OCI-LY3 (cell line): ENCODE results near the gene WWC1.

ENCODE experiments used
- H2AFZ ChIP-seq: fragments of 200-600, 300-600 bp; shearing (Covaris generic); 2 replicates; pipeline ENCODE4 v1.6.0; 2014; ENCODE audit warnings: antibody characterized with exemption, low read depth, low read length
- H3K27ac ChIP-seq: fragments of 200-600, 300-600 bp; sonication (generic); 2 replicates; pipeline ENCODE4 v1.5.1; 2014; ENCODE audit warnings: mild to moderate bottlenecking, low read length, moderate library complexity, mixed read lengths
- H3K27me3 ChIP-seq: fragments of 200-600, 300-600 bp; sonication (generic); 2 replicates; pipeline ENCODE4 v1.6.1; 2014; ENCODE audit warnings: low read depth, low read length, mixed read lengths
- H3K36me3 ChIP-seq: fragments of 200-600, 300-600 bp; sonication (generic); replicated peaks from 2 replicates; pipeline ENCODE3; 2014; ENCODE audit warnings: low read depth, low read length, mixed read lengths
- H3K4me1 ChIP-seq: fragments of 300-600, 200-600 bp; sonication (generic); 2 replicates; pipeline ENCODE4 v1.6.1; 2014; ENCODE audit warnings: low read length, mixed read lengths
- H3K4me2 ChIP-seq: fragments of 200-600, 300-600 bp; sonication (generic); 2 replicates; pipeline ENCODE4 v1.6.1; 2014; ENCODE audit warnings: low read length, mixed read lengths
- H3K4me3 ChIP-seq: fragments of 300-600, 200-600 bp; sonication (generic); 2 replicates; pipeline ENCODE4 v1.5.1; 2014; ENCODE audit warnings: antibody characterized with exemption, mild to moderate bottlenecking, low read length, moderate library complexity
- H3K79me2 ChIP-seq: fragments of 300-600, 200-600 bp; shearing (Covaris generic); 2 replicates; pipeline ENCODE4 v1.6.1; 2014; ENCODE audit warnings: mild to moderate bottlenecking, low read length, mixed read lengths
- H3K9ac ChIP-seq: fragments of 300-600, 200-600 bp; shearing (Covaris generic); 2 replicates; pipeline ENCODE4 v1.6.0; 2014; ENCODE audit warnings: mild to moderate bottlenecking, low read length, moderate library complexity
- H3K9me3 ChIP-seq: fragments of 200-600, 300-600 bp; shearing (Covaris generic); 2 replicates; pipeline ENCODE4 v1.6.1; 2014; ENCODE audit warnings: low read length, mixed read lengths; ENCODE audit not compliant: insufficient read depth
- H4K20me1 ChIP-seq: fragments of 200-600, 300-600 bp; sonication (generic); 2 replicates; pipeline ENCODE4 v1.6.1; 2016; ENCODE audit warnings: low read length, mixed read lengths; ENCODE audit not compliant: insufficient read depth
- CTCF ChIP-seq: fragments of 200-600, 300-600 bp; sonication (generic); IDR thresholded peaks from 2 replicates; pipeline ENCODE4 v1.5.1; 2014; ENCODE audit warnings: antibody characterized with exemption, low read length, low read depth
- EZH2phosphoT487 ChIP-seq: fragments of 200-600 bp; shearing (Covaris generic); IDR thresholded peaks from 2 replicates; pipeline ENCODE4 v1.6.1; 2018; ENCODE audit warnings: antibody characterized with exemption, mixed run types, low read depth

Gene WWC1

GRCh38 chr5:168341178-168341577 is 49.7 kb downstream of the WWC1 start:
- Histone ChIP-seq H3K4me2 (no peak overlapping the region), H2AFZ (no peak overlapping the region), H3K9me3 (no peaks in the 10 kb centered on the region), H3K4me1 (no peaks in the 10 kb centered on the region), H3K27me3 (no peaks in the 10 kb centered on the region), H3K36me3 (no peaks in the 10 kb centered on the region), H3K4me3 (no peak overlapping the region), H3K27ac (no peak overlapping the region), H3K79me2 (no peaks in the 10 kb centered on the region; the same call in none of the 2 replicates), H3K9ac (no peak overlapping the region), H4K20me1 (0 out of 2 replicates have a peak, but pooled peaks cover 3% of the 10 kb centered on the region)
- TF ChIP-seq EZH2phosphoT487 = no peak
- no peak for TF ChIP-seq CTCF

GRCh38 chr5:168342151-168342825 is 50.8 kb downstream of the WWC1 start:
- no peaks in the 10 kb centered on the region for H3K36me3 ChIP-seq
- H3K79me2 ChIP-seq = no peaks in the 10 kb centered on the region; the same call in none of the 2 replicates
- H4K20me1 ChIP-seq = no peaks in the 10 kb centered on the region; the same call in 1 of the 2 replicates
- H2AFZ ChIP-seq = no peak overlapping the region
- H3K4me2 ChIP-seq = no peak overlapping the region
- no peak overlapping the region for H3K4me3 ChIP-seq
- H3K9ac ChIP-seq = no peak overlapping the region
- no peaks in the 10 kb centered on the region for H3K27me3 ChIP-seq
- no peaks in the 10 kb centered on the region for H3K9me3 ChIP-seq
- H3K27ac ChIP-seq = no peak overlapping the region
- TF ChIP-seq EZH2phosphoT487 (no peak), CTCF (no peak)
- peaks cover 4% of the 10 kb centered on the region; the same call in 1 of the 2 replicates for H3K4me1 ChIP-seq

- H3K9ac ChIP-seq = no peak overlapping the region
- H3K4me2 ChIP-seq = no peak overlapping the region
- H3K4me1 ChIP-seq = peaks cover 6% of the 10 kb centered on the region; the same call in 1 of the 2 replicates
- no peaks in the 10 kb centered on the region; the same call in none of the 2 replicates for H3K79me2 ChIP-seq
- TF ChIP-seq EZH2phosphoT487 = no peak
- TF ChIP-seq CTCF = no peak
- no peaks in the 10 kb centered on the region for H3K27me3 ChIP-seq
- no peak overlapping the region for H3K4me3 ChIP-seq
- no peaks in the 10 kb centered on the region for H3K9me3 ChIP-seq
- H4K20me1 ChIP-seq = no peaks in the 10 kb centered on the region; the same call in 1 of the 2 replicates
- no peaks in the 10 kb centered on the region for H3K36me3 ChIP-seq
- H2AFZ ChIP-seq = no peak overlapping the region
- no peak overlapping the region for H3K27ac ChIP-seq
Measured at GRCh38 chr5:168342985-168343384, 51.5 kb downstream of the WWC1 start.

- no peaks in the 10 kb centered on the region for H3K9me3 ChIP-seq
- H3K9ac ChIP-seq = no peak overlapping the region
- TF ChIP-seq CTCF = no peak
- TF ChIP-seq EZH2phosphoT487 = no peak
- peaks cover 6% of the 10 kb centered on the region; the same call in 1 of the 2 replicates for H3K4me1 ChIP-seq
- no peak overlapping the region for H2AFZ ChIP-seq
- no peaks in the 10 kb centered on the region; the same call in none of the 2 replicates for H3K79me2 ChIP-seq
- H3K4me2 ChIP-seq = no peak overlapping the region
- H3K36me3 ChIP-seq = no peaks in the 10 kb centered on the region
- H3K4me3 ChIP-seq = no peak overlapping the region
- H3K27ac ChIP-seq = no peak overlapping the region
- H3K27me3 ChIP-seq = no peaks in the 10 kb centered on the region
- H4K20me1 ChIP-seq = no peaks in the 10 kb centered on the region; the same call in 1 of the 2 replicates
Measured at GRCh38 chr5:168346417-168346816, 55.0 kb downstream of the WWC1 start.
